ENCODE results near the gene NR3C1. TPM values are rescaled to one million over a fixed set of nuclear protein-coding genes. Genes with fewer than 3 reads are reported as not detected.

The NR3C1 gene
- total RNA-seq, 2 donors from 2014 or later = 56.5 to 58.1 TPM

- Histone ChIP-seq H3K27ac (no peak overlapping the region), H3K9me3 (no peaks in the 10 kb centered on the region), H3K27me3 (replicated peaks; ENCODE audit: insufficient read depth) (no peaks in the 10 kb centered on the region), H3K4me3 (no peak overlapping the region), H3K36me3 (no peaks in the 10 kb centered on the region), H3K4me1 (ENCODE audit: control insufficient read depth in 1 of 2, low read depth in 2 of 2) (peaks cover 3 to 24% of the 10 kb centered on the region in 2 donors)
- TF ChIP-seq CTCF (IDR thresholded peaks at IDR 0.05) = no peak
- ATAC-seq (ENCODE audit: insufficient number of reproducible peaks, low FRiP score, low read depth) = no peak
- no peak for DNase-seq (ENCODE audit: low spot score)
Measured at GRCh38 chr5:143322176-143322575, 81.3 kb downstream of the NR3C1 start.

- no peak overlapping the region for H3K4me3 ChIP-seq
- no peaks in the 10 kb centered on the region for H3K36me3 ChIP-seq
- ATAC-seq (ENCODE audit: insufficient number of reproducible peaks, low FRiP score, low read depth) (no peak), DNase-seq (ENCODE audit: low spot score) (no peak)
- no peaks in the 10 kb centered on the region for H3K9me3 ChIP-seq
- no peaks in the 10 kb centered on the region for H3K27me3 ChIP-seq (replicated peaks; ENCODE audit: insufficient read depth)
- no peak overlapping the region for H3K27ac ChIP-seq
- TF ChIP-seq CTCF (IDR thresholded peaks at IDR 0.05) = no peak
- H3K4me1 ChIP-seq (ENCODE audit: control insufficient read depth in 1 of 2, low read depth in 2 of 2) = peaks cover 19 to 45% of the 10 kb centered on the region in 2 donors
Measured at GRCh38 chr5:143319437-143320227, 83.9 kb downstream of the NR3C1 start.

- Histone ChIP-seq H3K9me3 (no peaks in the 10 kb centered on the region), H3K4me3 (no peak overlapping the region), H3K4me1 (ENCODE audit: control insufficient read depth in 1 of 2, low read depth in 2 of 2) (peaks cover 26 to 45% of the 10 kb centered on the region in 2 donors), H3K27me3 (replicated peaks; ENCODE audit: insufficient read depth) (no peaks in the 10 kb centered on the region), H3K36me3 (no peaks in the 10 kb centered on the region), H3K27ac (no peak overlapping the region)
- no peak for ATAC-seq (ENCODE audit: insufficient number of reproducible peaks, low FRiP score, low read depth)
- no peak for DNase-seq (ENCODE audit: low spot score)
- no peak for TF ChIP-seq CTCF (IDR thresholded peaks at IDR 0.05)
Measured at GRCh38 chr5:143318833-143319232, 84.7 kb downstream of the NR3C1 start.

GRCh38 chr5:143318270-143318669, 85.2 kb downstream of the NR3C1 start:
- H3K36me3 ChIP-seq = no peaks in the 10 kb centered on the region
- no peak for DNase-seq (ENCODE audit: low spot score)
- no peak for ATAC-seq (ENCODE audit: insufficient number of reproducible peaks, low FRiP score, low read depth)
- no peak overlapping the region for H3K4me3 ChIP-seq
- H3K27ac ChIP-seq = no peak overlapping the region
- no peaks in the 10 kb centered on the region for H3K27me3 ChIP-seq (replicated peaks; ENCODE audit: insufficient read depth)
- H3K4me1 ChIP-seq (ENCODE audit: control insufficient read depth in 1 of 2, low read depth in 2 of 2) = peaks cover 29 to 51% of the 10 kb centered on the region in 2 donors
- no peaks in the 10 kb centered on the region for H3K9me3 ChIP-seq
- no peak for TF ChIP-seq CTCF (IDR thresholded peaks at IDR 0.05)

GRCh38 chr5:143316844-143317631, 86.4 kb downstream of the NR3C1 start:
- H3K9me3 ChIP-seq = no peaks in the 10 kb centered on the region
- no peak for ATAC-seq (ENCODE audit: insufficient number of reproducible peaks, low FRiP score, low read depth)
- peaks cover 26 to 54% of the 10 kb centered on the region in 2 donors for H3K4me1 ChIP-seq (ENCODE audit: control insufficient read depth in 1 of 2, low read depth in 2 of 2)
- no peaks in the 10 kb centered on the region for H3K27me3 ChIP-seq (replicated peaks; ENCODE audit: insufficient read depth)
- H3K4me3 ChIP-seq = no peak overlapping the region
- H3K36me3 ChIP-seq = no peaks in the 10 kb centered on the region
- TF ChIP-seq CTCF (IDR thresholded peaks at IDR 0.05) = no peak
- no peak for DNase-seq (ENCODE audit: low spot score)
- H3K27ac ChIP-seq = no peak overlapping the region
